Nephron progenitor cell (in vitro differentiated cells): ENCODE data around the gene EXOSC9.

ENCODE experiments used
- DNase-seq: peaks from one replicate; pipeline ENCODE4 v3.0.0; 2021
- H3K27ac Mint-ChIP-seq: 2 replicates; pipeline ENCODE4 v1.8.0; 2021; ENCODE audit warnings: mild to moderate bottlenecking, moderate library complexity, mixed read lengths
- H3K27me3 Mint-ChIP-seq: 2 replicates; pipeline ENCODE4 v1.8.0; 2021; ENCODE audit warnings: mild to moderate bottlenecking, low read depth, mixed read lengths; ENCODE audit not compliant: poor library complexity
- H3K36me3 Mint-ChIP-seq: 2 replicates; pipeline ENCODE4 v1.8.0; 2021; ENCODE audit warnings: low read depth, mixed read lengths
- H3K4me1 Mint-ChIP-seq: 2 replicates; pipeline ENCODE4 v1.8.0; 2021; ENCODE audit warnings: mixed read lengths
- H3K4me3 Mint-ChIP-seq: 2 replicates; pipeline ENCODE4 v1.8.0; 2021; ENCODE audit warnings: mild to moderate bottlenecking, moderate library complexity, mixed read lengths
- H3K9me3 Mint-ChIP-seq: 2 replicates; pipeline ENCODE4 v1.8.0; 2021; ENCODE audit warnings: mild to moderate bottlenecking, moderate library complexity, mixed read lengths
- TF ChIP-seq, protein P1 (sequence below): fragments of 200-600 bp; sonication (generic); IDR thresholded peaks from 2 replicates; pipeline ENCODE4 v1.5.0; 2021; ENCODE audit warnings: antibody characterized with exemption

EXOSC9 gene

DNA sequence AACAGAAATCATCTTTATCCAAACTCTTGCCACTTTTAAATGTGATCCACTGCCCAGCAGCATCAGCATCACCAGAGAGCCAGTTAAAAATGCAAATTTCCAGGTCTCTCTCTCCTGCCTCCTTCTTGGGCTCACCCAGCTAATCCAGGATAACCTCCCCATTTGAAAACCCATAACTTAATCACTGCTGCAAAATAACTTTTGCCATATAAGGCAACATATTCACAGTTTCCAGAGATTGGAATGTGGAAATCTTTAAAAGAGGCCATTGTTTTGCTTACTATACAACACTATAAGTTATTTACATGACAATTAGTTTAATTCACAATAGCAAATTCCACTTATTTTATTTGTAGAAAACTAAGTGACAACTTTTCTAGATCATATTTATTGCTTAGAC, 4.8 kb upstream of the EXOSC9 start:
- TF ChIP-seq, protein P1, sequence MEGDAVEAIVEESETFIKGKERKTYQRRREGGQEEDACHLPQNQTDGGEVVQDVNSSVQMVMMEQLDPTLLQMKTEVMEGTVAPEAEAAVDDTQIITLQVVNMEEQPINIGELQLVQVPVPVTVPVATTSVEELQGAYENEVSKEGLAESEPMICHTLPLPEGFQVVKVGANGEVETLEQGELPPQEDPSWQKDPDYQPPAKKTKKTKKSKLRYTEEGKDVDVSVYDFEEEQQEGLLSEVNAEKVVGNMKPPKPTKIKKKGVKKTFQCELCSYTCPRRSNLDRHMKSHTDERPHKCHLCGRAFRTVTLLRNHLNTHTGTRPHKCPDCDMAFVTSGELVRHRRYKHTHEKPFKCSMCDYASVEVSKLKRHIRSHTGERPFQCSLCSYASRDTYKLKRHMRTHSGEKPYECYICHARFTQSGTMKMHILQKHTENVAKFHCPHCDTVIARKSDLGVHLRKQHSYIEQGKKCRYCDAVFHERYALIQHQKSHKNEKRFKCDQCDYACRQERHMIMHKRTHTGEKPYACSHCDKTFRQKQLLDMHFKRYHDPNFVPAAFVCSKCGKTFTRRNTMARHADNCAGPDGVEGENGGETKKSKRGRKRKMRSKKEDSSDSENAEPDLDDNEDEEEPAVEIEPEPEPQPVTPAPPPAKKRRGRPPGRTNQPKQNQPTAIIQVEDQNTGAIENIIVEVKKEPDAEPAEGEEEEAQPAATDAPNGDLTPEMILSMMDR: no peak
- Mint-ChIP-seq H3K27ac (no peak overlapping the region), H3K27me3 (peaks cover 29% of the 10 kb centered on the region), H3K4me3 (no peak overlapping the region), H3K9me3 (no peaks in the 10 kb centered on the region), H3K4me1 (peaks cover 14% of the 10 kb centered on the region), H3K36me3 (no peaks in the 10 kb centered on the region)
- DNase-seq: no peak

DNA sequence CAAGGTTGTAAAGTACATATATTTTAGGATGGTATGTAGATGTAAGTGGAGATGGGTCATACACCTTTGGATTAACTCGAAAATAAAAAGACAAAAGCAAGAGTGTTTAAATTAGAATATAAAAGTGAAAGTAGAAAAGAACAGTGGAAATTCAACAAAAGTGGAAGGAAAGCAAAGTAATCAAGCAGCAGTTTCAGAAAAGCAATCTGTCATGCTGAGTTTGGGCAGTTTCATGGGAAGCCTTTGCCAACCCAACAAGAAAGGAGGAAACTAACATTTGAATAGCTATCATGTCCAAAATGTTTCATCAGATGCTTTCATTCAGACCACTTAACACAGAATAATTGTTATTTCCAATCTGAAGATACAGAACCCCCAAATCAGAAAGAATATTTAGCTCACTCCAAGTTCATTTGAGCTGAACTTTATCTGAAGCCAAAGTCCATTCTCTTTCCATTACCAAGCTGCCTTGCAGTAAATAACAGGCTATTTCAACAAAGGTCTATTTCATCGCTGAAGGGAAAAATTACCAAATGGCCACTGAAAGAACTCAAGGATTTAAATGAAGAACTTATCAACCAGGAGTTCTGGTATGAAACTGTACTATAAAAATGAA, 1.8 kb upstream of the EXOSC9 start:
- Mint-ChIP-seq H3K4me3 (no peak overlapping the region), H3K27ac (no peak overlapping the region), H3K9me3 (no peaks in the 10 kb centered on the region), H3K27me3 (peaks cover 25% of the 10 kb centered on the region), H3K36me3 (peaks cover 10% of the 10 kb centered on the region), H3K4me1 (peaks cover 31% of the 10 kb centered on the region)
- TF ChIP-seq, protein P1: no peak
- DNase-seq: no peak

DNA sequence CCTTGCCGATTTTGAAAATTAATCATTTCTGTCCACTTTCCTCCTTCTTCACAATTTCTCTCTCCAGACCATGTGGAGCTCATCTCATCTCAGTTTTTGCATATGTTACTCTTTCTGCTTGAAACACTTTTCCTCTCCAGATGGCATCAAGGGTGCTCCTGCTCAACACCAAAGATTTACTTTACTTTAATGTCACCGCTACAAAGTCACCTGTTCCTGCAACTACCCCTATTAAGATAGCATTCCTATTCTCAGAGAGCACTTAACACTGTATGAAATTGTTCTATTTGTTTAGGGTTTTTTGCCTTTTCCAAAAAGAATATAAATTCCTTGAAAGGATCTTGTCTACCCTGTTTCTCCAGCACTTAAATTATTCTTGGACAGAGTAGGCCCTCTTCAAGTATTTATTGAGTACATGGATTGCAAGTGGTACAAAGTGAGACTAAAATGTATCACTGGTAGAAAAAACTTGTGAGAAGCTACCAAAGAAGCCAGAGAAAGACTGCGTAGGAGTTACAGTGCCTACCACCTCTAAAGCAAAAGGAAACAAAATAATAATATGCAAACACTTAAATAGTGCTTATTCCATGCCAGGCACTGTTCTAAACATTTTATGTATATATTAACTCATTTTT, 1.1 kb upstream of the EXOSC9 start:
- no peaks in the 10 kb centered on the region for H3K9me3 Mint-ChIP-seq
- peak overlapping the region; percentile 88 for H3K4me3 Mint-ChIP-seq
- H3K36me3 Mint-ChIP-seq: peaks cover 16% of the 10 kb centered on the region
- no peak for DNase-seq
- peaks cover 20% of the 10 kb centered on the region for H3K27me3 Mint-ChIP-seq
- TF ChIP-seq, protein P1: no peak
- H3K27ac Mint-ChIP-seq: no peak overlapping the region
- peaks cover 31% of the 10 kb centered on the region for H3K4me1 Mint-ChIP-seq

DNA sequence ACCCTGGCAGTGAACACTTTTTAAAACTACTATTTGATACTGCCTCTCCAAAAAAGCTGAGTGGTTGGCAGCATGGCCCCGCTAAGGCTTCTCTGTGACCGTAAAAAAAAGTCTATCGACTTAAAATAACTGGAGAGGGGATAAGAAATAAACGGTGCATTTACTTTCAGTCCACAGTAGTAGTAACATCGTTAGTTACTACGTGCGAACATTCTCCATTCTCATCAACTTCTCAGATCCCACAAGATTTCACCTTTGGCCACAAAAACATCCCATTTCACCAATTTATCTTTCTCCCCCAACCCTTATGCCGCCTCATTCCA, 524 bp upstream of the EXOSC9 start:
- Mint-ChIP-seq H3K4me3 (peak overlapping the region; percentile 88), H3K4me1 (peaks cover 31% of the 10 kb centered on the region), H3K27ac (peak overlapping the region; percentile 99), H3K36me3 (peaks cover 22% of the 10 kb centered on the region), H3K27me3 (peaks cover 16% of the 10 kb centered on the region), H3K9me3 (no peaks in the 10 kb centered on the region)
- DNase-seq: no peak
- TF ChIP-seq, protein P1: no peak

DNA sequence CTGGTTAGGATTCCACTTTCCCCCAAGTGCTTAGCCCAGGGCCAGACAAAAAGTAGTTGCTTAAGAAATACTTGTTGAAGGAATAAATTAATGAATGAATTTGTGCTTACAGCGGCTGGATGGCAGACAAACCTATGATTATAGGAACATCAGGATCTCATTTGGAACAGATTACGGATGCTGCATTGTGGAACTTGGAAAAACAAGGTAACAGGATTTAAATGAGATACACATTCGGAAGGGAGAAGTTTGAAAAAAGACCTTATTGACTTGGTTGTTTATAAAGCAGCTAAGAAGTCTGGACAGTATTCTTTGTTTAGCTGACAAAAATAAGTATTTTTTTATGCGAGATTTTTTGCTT, 572 bp downstream of the EXOSC9 start:
- H3K27ac Mint-ChIP-seq: peak overlapping the region; percentile 99
- H3K27me3 Mint-ChIP-seq: peaks cover 11% of the 10 kb centered on the region
- peaks cover 31% of the 10 kb centered on the region for H3K36me3 Mint-ChIP-seq
- peak overlapping the region; percentile 88 for H3K4me3 Mint-ChIP-seq
- DNase-seq: no peak
- H3K4me1 Mint-ChIP-seq: peaks cover 31% of the 10 kb centered on the region
- TF ChIP-seq, protein P1: no peak
- H3K9me3 Mint-ChIP-seq: no peaks in the 10 kb centered on the region

DNA sequence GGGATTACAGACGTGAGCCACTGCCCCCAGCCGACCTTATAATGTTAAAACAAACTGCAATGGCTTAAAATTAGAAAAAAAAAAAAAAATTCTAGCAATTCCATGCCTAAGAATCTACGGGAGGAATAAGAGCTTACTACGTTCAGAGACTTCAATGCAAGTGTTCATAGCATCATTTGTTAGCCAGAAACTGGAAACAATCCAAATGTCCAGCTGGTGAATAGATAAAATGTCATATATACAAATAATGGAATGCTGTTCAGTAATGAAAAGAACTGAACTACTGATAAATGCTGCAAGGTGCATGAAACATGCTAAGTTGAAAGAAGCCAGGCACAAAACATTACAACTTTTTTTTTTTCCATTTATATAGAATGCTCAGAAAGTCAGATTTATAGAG, 5.3 kb downstream of the EXOSC9 start:
- Mint-ChIP-seq H3K27ac (no peak overlapping the region), H3K4me1 (peaks cover 16% of the 10 kb centered on the region), H3K36me3 (peaks cover 56% of the 10 kb centered on the region), H3K4me3 (no peak overlapping the region), H3K9me3 (no peaks in the 10 kb centered on the region), H3K27me3 (no peaks in the 10 kb centered on the region)
- TF ChIP-seq, protein P1: no peak
- no peak for DNase-seq
